C4-2B (cell line): ENCODE measurements around the gene INPP4B.

Experiments used
- CTCF ChIP-seq: fragments of 450-650 bp; conservative IDR thresholded peaks from 2 replicates; pipeline ENCODE4 v1.5.1; 2017; ENCODE audit warnings: mild to moderate bottlenecking
- ZFX ChIP-seq: fragments of 450-650 bp; IDR thresholded peaks from 2 replicates; pipeline ENCODE4 v1.6.1; 2017

- no peak for TF ChIP-seq CTCF
- no peak for TF ChIP-seq ZFX
These were observed 449.8 kb downstream of the INPP4B start for GRCh38 chr4:142396279-142396678.
